Loucy (cell line): ENCODE data around the gene MGMT.

Source experiments
- EZH2phosphoT487 ChIP-seq: fragments of 200-600 bp; IDR thresholded peaks from 2 replicates; pipeline ENCODE4 v1.6.1; 2018; ENCODE audit warnings: antibody characterized with exemption, mild to moderate bottlenecking, moderate library complexity, borderline replicate concordance
- TF ChIP-seq, protein P1 (sequence below): fragments of 200-600 bp; sonication (generic); conservative IDR thresholded peaks from 2 replicates; pipeline ENCODE4 v1.5.1; 2014; ENCODE audit warnings: mild to moderate bottlenecking, antibody characterized with exemption, low read length

DNA sequence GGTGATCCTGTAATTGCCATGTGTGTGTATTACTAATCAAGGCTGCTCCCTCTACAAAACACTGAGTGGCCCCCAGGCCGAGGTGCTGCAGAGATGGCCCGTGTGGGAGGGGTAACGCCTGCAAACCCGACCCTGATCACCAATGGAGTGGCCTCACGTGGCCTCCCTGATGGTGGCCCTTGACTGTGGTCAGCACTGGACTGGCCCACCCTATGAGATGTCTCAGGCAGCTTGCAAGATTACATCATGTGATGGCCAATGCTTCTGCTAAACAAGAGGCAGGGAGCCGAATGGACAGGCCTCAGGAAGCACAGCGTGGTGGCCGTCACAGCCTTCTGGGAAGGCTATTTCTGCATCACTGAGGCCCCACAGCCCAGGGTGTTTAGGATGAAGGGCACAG, 186.4 kb downstream of the MGMT start:
- TF ChIP-seq, protein P1, sequence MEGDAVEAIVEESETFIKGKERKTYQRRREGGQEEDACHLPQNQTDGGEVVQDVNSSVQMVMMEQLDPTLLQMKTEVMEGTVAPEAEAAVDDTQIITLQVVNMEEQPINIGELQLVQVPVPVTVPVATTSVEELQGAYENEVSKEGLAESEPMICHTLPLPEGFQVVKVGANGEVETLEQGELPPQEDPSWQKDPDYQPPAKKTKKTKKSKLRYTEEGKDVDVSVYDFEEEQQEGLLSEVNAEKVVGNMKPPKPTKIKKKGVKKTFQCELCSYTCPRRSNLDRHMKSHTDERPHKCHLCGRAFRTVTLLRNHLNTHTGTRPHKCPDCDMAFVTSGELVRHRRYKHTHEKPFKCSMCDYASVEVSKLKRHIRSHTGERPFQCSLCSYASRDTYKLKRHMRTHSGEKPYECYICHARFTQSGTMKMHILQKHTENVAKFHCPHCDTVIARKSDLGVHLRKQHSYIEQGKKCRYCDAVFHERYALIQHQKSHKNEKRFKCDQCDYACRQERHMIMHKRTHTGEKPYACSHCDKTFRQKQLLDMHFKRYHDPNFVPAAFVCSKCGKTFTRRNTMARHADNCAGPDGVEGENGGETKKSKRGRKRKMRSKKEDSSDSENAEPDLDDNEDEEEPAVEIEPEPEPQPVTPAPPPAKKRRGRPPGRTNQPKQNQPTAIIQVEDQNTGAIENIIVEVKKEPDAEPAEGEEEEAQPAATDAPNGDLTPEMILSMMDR: no peak
- no peak for TF ChIP-seq EZH2phosphoT487
